Measurements from ENCODE around the gene GIGYF2. TPM values are rescaled to one million over a fixed set of nuclear protein-coding genes. Genes with fewer than 3 reads are reported as not detected.

The GIGYF2 gene
- polyA plus RNA-seq, 1 donor from 2014 or later, result 52.6 TPM

GRCh38 chr2:232884549-232885263, 187.6 kb downstream of the GIGYF2 start (continued):
- TF ChIP-seq CTCF (IDR thresholded peaks at IDR 0.05; ENCODE audit: poor library complexity, severe bottlenecking) (no peak), POLR2AphosphoS5 (IDR thresholded peaks at IDR 0.05) (no peak)

GRCh38 chr2:232885264-232885961, 188.3 kb downstream of the GIGYF2 start:
- H3K4me3 ChIP-seq (ENCODE audit: low read length), result no peak overlapping the region
- H4K20me1 ChIP-seq (ENCODE audit: insufficient read depth), result no peaks in the 10 kb centered on the region
- H2AFZ ChIP-seq (ENCODE audit: low read depth, low read length), result no peak overlapping the region
- no peak overlapping the region for H3K9ac ChIP-seq (ENCODE audit: low read length)
- no peaks in the 10 kb centered on the region for H3K9me3 ChIP-seq (ENCODE audit: low read length)
- H3K4me2 ChIP-seq (ENCODE audit: low read length), result no peak overlapping the region
- TF ChIP-seq TAF1 (IDR thresholded peaks at IDR 0.05; ENCODE audit: low read depth), result no peak
- no peak for TF ChIP-seq EP300 (conservative IDR thresholded peaks at IDR 0.05; ENCODE audit: poor library complexity, severe bottlenecking)
- TF ChIP-seq MXI1 (conservative IDR thresholded peaks at IDR 0.05; ENCODE audit: poor library complexity, severe bottlenecking), result no peak
- no peak for TF ChIP-seq RAD21 (conservative IDR thresholded peaks at IDR 0.05)
- no peak for TF ChIP-seq POLR2AphosphoS5 (IDR thresholded peaks at IDR 0.05)
- TF ChIP-seq SMC3 (conservative IDR thresholded peaks at IDR 0.05; ENCODE audit: poor library complexity), result no peak
- TF ChIP-seq EZH2 (IDR thresholded peaks at IDR 0.05; ENCODE audit: borderline replicate concordance, insufficient read depth, low read length, poor library complexity, severe bottlenecking), result no peak
- no peak for TF ChIP-seq REST (IDR thresholded peaks at IDR 0.05; ENCODE audit: borderline replicate concordance)
- TF ChIP-seq CTCF (IDR thresholded peaks at IDR 0.05; ENCODE audit: poor library complexity, severe bottlenecking), result no peak
- H3K79me2 ChIP-seq (replicated peaks; ENCODE audit: insufficient read depth, low read length), result no peaks in the 10 kb centered on the region
- H3K9me2 ChIP-seq (ENCODE audit: insufficient read depth, low read length), result no peaks in the 10 kb centered on the region
- H3K36me3 ChIP-seq (ENCODE audit: insufficient read depth, low read length), result no peaks in the 10 kb centered on the region
- H3K27me3 ChIP-seq (ENCODE audit: insufficient read depth, low read depth, low read length), result no peaks in the 10 kb centered on the region
- H3F3A ChIP-seq (ENCODE audit: insufficient read depth, low read length, poor library complexity, severe bottlenecking), result no peaks in the 10 kb centered on the region
- H3K27ac ChIP-seq (ENCODE audit: low read length), result no peak overlapping the region

All from neural cell (in vitro differentiated cells).